C4-2B (cell line): ENCODE results near the gene EPHA6.

Experiments used
- H3K27ac ChIP-seq: fragments of 450-650 bp; 2 replicates; pipeline ENCODE4 v1.5.1; 2017
- ZFX ChIP-seq: fragments of 450-650 bp; IDR thresholded peaks from 2 replicates; pipeline ENCODE4 v1.6.1; 2017
- TF ChIP-seq, protein P1 (sequence below): fragments of 450-650 bp; conservative IDR thresholded peaks from 2 replicates; pipeline ENCODE4 v1.5.1; 2017; ENCODE audit warnings: mild to moderate bottlenecking

Gene EPHA6

DNA sequence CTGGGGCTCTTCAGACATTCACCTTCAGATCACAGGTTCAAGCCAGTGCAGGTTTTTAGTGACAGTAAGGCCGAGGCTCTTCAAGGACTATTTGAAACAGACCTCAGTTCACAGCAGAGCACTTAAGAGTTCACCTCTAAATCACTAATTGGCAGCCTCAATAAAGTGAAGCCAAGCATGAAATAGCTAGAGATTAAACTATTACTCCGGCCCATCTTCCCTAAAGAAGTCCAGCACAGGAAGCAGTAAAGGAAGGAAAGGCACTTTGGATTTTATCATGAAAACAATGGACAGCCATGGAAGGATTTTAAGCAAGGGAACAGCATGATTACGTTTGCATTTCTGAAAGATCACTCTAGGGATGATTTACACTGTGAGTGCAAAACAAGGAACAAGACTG, 922.5 kb downstream of the EPHA6 start:
- no peak overlapping the region for H3K27ac ChIP-seq

DNA sequence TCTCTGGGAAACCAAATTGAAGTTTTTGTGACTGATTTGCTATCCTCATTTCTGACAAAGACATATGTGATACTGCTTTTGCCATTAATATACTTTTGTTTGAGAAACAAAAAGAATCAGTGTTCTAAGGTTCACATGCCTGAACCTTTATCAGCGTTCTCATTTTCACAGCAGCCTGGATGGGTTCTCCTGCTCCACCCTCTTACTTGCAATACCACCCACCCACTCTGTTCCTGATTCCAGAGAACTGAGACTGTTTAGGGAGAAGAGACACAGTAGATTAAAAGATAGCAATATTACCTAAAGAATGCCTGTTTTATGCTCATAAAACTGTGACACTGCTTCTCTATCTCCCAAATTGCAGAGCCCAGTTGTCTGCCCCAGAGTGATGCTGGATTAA, 924.4 kb downstream of the EPHA6 start:
- no peak for TF ChIP-seq ZFX
- TF ChIP-seq, protein P1, sequence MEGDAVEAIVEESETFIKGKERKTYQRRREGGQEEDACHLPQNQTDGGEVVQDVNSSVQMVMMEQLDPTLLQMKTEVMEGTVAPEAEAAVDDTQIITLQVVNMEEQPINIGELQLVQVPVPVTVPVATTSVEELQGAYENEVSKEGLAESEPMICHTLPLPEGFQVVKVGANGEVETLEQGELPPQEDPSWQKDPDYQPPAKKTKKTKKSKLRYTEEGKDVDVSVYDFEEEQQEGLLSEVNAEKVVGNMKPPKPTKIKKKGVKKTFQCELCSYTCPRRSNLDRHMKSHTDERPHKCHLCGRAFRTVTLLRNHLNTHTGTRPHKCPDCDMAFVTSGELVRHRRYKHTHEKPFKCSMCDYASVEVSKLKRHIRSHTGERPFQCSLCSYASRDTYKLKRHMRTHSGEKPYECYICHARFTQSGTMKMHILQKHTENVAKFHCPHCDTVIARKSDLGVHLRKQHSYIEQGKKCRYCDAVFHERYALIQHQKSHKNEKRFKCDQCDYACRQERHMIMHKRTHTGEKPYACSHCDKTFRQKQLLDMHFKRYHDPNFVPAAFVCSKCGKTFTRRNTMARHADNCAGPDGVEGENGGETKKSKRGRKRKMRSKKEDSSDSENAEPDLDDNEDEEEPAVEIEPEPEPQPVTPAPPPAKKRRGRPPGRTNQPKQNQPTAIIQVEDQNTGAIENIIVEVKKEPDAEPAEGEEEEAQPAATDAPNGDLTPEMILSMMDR = no peak

More for the DNA sequence above, 922.5 kb downstream of the EPHA6 start:
- TF ChIP-seq ZFX = no peak
- TF ChIP-seq, protein P1 = no peak

DNA sequence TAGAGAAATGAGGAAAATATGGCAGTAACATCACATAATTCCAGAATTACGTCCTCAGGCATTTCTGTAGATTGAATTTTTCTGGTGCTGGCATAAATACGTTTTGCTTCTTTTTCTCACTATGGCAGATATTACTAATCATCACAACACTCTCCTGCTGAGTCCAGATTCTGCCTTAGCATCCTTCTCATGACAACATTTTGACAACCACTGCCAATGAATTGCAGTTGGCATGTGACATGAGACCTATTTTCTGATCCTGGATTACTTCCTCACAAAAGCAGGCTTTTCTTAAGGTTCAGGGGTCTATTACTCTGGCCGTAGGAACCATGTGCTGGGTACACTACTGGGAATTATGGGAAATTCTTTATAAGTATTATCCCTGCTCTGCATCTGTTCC, 927.6 kb downstream of the EPHA6 start:
- TF ChIP-seq, protein P1 = no peak
- TF ChIP-seq ZFX = no peak
- H3K27ac ChIP-seq = no peak overlapping the region

More for the DNA sequence above, 924.4 kb downstream of the EPHA6 start:
- H3K27ac ChIP-seq = no peak overlapping the region

DNA sequence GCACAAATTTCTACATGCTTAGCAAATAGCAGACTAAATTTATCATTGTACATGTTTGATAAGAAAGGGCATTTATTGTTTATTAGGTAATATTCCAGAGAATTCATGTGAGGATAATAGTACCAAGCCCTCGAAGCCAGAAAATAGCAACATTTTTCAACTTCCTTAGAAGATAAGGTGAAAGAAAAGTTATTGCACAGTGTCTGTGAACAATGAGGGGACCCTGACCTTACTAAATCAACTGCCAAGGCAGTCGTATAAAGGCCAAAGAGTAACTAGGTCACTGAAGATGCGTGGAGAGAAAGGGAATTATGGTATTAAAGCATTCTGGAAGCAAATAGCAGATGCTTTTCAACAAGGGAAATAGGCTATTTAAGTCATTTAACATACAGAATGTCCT, 929.9 kb downstream of the EPHA6 start:
- H3K27ac ChIP-seq = no peak overlapping the region
- TF ChIP-seq ZFX = no peak
- TF ChIP-seq, protein P1 = no peak

DNA sequence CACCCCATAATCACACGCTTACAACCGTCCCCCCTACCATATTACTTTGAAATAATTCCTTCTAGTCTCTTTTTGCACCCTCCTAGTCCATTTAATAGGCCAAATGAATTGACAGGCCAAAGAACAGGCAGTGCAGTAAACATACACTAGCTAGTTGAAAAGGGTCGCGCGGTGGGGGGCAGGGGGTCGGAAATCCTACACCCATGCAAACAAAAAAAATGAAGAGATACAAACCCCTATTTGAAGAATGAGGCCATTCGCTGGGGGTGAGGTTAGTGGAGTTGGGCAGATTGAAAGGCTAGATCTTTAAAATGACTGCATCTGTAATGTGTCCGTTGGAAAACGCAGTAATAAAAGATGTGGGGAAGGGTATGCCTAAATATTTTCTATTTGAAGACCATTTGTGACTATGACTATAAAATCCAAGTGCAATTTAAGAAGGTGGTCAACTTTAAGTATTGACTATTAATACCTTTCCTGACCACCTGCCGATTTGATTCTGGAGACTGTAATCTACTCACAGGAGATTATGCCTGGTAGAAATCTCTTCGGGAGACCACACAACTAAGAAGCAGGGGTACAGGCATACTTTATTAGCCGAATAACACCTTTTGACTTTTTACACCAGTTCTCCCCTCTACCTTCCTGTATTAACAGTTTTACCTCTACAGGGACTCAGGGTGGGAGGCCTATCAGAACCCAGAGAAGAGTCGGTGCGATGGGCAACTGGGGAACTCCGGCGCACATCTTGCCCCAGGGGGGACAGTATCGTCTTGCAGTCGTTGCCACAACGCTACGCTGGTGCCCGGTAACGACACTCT, 949.4 kb downstream of the EPHA6 start:
- H3K27ac ChIP-seq = peak overlapping the region; percentile 61
- peak; percentile 63 for TF ChIP-seq ZFX
- TF ChIP-seq, protein P1 = no peak

DNA sequence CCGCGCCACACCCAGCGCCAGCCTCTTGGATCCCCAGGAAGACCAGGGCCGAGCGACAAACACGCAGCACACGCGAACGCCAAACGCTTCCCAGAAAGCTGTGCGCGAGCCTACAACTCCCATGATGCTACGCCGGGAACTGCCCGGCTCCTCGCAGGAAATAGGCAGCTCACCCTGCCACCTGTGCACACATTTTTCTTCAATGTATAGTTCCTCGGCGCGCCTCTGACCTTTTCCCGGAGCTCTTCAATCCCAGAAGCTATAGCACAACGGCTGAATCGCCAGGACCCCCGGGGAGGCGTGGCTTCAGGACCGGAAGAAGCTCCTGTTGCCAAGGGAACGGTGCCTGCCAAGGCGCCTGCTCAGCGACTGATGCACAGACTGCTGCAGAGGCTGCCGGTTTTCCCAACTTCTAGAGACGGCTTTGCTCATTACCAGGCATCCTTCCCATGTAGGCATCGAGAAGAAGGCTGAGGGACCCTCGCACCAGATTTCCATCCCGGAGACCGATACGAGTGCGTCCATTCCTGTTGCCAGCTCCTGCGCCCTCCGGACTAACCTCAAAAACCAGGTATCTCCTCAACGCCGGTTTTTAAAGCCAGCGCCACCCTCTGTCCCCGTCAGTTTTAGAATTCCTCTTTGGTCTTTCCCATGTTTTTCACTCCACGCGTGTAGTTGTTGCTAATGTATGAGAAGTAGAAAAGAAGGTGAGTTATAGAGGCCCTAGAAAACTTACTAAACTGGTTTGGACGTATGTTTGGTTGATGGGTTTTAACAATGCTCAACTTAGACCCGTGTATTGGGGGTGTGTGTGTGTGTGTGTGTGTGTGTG, 950.2 kb downstream of the EPHA6 start, which contains the start of gene ARL6:
Gene ARL6 (plus strand): TSS at position 352 of the 832 bp plus-strand sequence. CDS start 3,350 bp downstream, outside the sequence.
- TF ChIP-seq ZFX = peak; percentile 3; the same call in 1 of the 2 replicates
- TF ChIP-seq, protein P1 = peak; percentile 37
- H3K27ac ChIP-seq = peak within 1 kb of the TSS; percentile 61

DNA sequence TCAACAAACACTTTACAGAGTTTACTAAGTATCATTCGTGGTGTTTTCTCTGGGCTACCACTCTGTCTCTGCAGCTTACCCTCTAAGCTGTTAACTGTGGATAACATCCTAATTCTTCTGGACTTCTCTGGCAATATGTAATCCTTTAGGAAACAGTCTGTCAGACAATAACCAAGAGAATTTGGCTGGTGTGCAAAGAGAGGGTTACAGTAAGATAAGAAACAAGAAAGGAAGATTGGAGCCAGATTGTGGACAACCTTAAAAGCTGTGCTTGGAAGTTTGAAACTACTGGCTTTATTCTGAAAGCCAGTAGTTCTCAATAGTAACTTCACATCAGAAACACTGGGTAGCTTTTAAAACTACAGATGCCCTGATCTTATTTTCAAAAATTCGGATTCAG, 950.9 kb downstream of the EPHA6 start:
- TF ChIP-seq ZFX = no peak
- TF ChIP-seq, protein P1 = no peak
- no peak overlapping the region for H3K27ac ChIP-seq
